ENCODE measurements around the gene SART3. TPM values are rescaled to one million over a fixed set of nuclear protein-coding genes. Genes with fewer than 3 reads are reported as not detected.
"Not testable (repeated sequence)": the region's sequence is repeated elsewhere in the genome, so short reads cannot be mapped to it uniquely, and the experiment has no call there.

SART3 gene
- polyA plus RNA-seq, 4 donors: 49.4 to 67.8 (median 56.7) TPM

DNA sequence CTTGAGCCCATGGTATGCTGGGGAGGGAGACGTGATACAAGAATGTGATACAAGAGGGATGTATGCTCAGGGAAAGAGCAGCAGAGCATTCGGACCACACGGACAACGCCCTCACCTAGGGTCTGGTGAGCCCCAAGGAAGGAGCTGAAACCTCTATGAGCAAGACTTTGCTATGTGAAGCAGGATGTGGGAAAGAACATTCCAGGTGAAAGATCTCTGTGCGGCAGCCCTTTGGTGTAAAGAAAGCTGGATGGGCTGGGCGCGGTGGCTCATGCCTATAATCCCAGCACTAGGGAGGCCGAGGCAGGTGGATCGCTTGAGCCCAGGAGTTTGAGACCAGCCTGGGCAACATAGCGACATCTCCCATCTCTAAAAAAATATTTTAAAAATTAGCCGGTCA lies 62.8 kb downstream of the SART3 start:
- DNase-seq (ENCODE audit: low read depth in 4 of 4, low spot score in 3 of 4): no peak

DNA sequence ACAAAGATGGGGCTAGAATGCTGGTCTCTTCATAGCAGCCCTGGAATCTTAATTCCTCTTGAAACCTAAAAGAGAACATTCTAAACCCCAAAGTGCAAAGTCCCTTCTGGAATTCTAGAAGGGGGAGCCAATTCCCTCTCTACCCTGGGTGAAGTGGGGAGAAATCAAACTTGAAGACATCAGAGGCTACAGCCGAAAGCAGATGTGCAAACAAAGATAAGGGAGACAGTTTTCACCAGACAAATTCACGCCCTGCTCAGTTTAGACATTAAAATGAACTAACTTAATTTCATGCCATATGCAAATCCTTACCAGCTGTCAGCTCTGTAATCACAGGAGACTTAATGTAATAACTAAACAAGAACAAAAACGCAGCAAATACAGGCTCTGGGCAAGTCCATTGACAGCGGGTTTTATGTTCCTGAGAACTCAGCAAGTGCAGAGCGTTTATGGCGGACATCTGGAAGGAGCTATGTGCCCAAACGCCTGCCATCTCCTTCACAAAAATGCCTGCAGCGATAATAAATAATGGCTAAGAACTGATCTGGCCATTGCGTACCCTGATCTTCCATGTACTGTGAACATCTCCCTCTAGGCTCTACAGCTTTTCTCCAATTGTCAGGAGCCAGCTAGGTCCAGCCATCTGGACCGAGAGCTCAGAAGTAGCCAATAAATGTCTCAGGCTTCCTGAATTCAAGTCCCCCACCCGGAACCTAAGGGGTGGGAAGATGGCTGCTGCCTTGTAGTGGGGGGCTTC lies 65.0 kb downstream of the SART3 start:
- no peak for DNase-seq (ENCODE audit: low read depth in 4 of 4, low spot score in 3 of 4)

DNA sequence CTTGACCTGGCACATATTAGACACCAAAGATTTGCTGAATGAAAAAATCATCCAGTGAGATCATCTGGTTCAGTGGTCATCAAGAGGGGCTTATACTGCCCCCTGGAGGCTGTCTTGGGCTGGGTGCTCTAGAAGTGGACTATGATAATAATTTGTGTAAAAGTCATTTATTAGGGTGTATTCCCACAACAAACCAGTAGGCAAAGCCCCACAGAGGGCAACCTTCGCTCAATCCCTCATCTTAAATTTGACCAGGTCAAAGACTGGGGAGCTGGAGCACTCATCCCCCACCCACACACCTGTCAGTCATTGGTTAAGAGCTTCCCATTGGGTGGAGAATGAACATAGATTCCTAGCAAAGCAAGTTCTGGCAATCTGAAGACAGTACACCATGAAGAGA lies 65.9 kb downstream of the SART3 start:
- no peak for DNase-seq (ENCODE audit: low read depth in 4 of 4, low spot score in 3 of 4)

DNA sequence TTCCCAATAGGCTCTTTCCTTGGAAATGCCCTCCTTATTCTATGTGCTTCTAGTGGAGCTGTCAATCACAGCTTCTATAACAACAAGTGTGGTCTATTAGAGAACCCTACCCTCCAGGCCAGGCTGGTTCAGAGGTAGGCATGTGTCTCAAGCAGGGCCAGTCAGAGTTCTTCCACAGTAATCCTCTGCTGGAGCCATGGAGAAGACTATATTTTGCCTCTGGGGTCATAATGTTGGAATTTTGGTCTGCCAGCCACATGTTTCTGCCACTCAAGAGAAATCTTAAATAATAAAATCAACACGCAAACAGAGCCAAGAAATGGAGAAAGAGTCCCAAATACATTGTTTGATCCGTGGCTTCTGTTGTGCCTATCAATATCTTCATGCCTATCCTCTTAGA lies 69.7 kb downstream of the SART3 start:
- DNase-seq (ENCODE audit: low read depth in 4 of 4, low spot score in 3 of 4): no peak

DNA sequence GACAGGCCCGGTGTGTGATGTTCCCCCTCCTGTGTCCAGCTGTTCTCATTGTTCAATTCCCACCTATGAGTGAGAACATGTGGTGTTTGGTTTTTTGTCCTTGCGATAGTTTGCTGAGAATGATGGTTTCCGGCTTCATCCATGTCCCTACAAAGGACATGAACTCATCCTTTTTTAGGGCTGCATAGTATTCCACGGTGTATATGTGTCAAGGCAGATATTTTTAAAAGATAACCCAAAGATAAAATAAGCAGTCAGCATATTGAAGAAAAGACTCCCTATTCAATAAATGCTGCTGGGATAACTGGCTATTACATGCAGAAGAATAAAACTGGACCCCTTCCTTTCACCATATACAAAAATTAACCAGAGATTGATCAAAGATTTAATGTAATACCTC lies 73.9 kb downstream of the SART3 start:
- DNase-seq (ENCODE audit: low read depth in 4 of 4, low spot score in 3 of 4): not testable (repeated sequence)

DNA sequence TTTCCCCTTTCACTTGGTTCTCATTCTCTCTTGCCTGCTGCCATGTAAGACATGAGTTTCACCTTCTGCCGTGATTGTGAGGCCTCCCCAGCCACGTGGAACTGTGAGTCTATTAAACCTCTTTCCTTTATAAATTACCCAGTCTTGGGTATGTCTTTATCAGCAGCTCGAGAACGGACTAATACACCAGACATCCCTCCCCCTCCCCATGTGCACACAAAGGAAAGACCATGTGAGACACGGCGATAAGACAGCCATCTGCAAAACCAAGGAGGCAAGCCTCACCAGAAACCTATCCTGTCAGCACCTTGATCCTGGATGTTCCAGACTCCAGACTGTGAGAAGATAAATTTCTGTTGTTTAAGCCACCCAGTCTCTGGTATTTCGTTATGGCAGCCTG lies 75.6 kb downstream of the SART3 start:
- DNase-seq (ENCODE audit: low read depth in 4 of 4, low spot score in 3 of 4): not testable (repeated sequence)

DNA sequence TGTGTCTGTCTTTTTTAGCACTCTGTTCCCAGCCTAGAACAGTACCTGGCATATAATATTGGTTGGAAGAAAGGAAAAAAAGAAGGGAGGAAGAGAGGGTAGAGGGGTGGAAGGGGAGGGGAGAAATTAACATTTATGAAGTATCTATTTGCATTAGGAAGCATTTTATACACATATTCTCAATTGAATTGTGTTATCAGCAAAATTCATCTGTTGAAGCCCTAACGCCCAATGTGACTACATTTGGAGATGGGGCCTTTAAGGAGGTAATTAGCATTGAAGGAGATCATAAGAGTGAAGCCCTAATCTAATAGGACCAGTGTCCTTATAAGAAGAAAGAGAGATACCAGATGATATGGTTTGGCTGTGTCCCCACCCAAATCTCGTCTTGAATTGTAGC lies 76.1 kb downstream of the SART3 start:
- DNase-seq (ENCODE audit: low read depth in 4 of 4, low spot score in 3 of 4): no peak

DNA sequence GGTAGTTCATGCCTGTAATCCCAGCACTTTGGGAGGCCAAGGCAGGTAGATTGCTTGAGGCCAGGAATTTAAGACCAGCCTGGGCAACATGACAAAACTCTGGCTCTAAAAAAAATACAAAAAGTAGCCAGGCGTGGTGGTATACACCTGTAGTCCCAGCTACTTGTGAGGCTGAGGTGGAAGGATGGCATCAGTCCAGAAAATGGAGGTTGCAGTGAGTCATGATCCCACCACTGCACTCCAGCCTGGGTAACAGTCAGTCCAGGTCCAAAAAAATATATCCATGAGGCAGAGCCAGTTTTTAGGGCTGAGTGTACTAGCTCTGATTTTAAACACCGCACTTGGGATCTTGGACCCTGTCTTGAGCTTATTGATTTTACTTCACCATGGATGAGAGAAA lies 76.5 kb downstream of the SART3 start:
- DNase-seq (ENCODE audit: low read depth in 4 of 4, low spot score in 3 of 4): no peak

DNA sequence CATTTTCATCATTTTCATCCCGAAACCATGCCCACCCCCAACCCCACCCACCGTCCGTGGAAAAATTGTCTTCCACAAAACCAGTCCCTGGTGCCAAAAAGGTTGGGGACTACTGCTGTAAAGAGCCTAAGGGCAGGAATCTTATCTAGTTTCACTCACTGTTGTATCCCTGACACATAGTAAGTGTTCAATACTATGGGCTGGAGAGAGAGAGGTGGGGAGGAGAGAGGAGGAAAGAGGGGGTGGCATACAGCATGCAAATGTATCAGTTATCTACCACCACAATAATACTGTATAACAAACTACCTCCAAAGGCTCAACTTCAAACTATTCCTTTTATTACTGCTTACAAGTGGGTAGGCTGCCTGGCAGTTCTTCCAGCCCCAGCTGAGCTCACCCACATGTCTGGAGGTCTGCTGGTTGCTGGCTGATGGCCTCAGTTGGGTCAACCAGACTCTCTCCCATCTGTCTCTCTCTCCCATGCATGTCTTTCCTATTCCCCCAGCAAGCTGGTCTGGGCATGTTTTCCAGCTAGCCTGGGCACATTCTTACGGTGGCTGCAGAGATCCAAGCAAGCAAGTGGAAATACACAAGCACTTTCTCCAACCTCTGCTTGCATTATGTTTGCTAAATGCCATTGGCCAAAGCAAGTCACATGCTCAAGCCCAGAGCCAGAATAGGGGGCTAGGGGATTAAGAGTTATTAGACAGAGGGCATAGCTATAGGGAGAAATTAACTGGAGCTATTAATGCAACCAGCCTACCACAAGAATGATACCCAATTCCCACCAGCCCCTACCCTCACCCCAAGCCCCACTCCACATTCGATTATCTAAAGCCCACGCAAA lies 77.5 kb downstream of the SART3 start:
- no peak for DNase-seq (ENCODE audit: low read depth in 4 of 4, low spot score in 3 of 4)

DNA sequence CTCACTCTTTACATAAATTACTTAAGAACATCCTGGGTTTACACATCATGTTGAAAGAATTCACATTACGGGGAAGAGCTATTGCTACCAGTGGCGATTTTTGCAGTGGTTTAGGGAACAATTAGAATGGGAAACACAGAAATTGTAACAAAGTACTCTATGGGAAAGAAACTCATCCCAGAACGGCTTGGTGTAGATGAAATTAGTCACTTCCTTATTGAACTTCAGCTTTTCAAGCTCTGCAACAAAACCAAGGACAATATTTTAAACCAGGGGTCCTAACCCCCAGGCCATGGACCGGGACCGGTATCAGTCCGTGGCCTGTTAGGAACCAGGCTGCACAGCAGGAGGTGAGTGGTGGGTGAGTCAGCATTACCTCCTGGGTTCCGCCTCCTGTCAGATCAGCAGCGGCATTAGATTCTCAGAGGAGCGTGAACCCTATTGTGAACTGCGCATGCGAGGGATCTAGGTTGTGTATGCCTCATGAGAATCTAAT lies 78.2 kb downstream of the SART3 start:
- DNase-seq (ENCODE audit: low read depth in 4 of 4, low spot score in 3 of 4): no peak

DNA sequence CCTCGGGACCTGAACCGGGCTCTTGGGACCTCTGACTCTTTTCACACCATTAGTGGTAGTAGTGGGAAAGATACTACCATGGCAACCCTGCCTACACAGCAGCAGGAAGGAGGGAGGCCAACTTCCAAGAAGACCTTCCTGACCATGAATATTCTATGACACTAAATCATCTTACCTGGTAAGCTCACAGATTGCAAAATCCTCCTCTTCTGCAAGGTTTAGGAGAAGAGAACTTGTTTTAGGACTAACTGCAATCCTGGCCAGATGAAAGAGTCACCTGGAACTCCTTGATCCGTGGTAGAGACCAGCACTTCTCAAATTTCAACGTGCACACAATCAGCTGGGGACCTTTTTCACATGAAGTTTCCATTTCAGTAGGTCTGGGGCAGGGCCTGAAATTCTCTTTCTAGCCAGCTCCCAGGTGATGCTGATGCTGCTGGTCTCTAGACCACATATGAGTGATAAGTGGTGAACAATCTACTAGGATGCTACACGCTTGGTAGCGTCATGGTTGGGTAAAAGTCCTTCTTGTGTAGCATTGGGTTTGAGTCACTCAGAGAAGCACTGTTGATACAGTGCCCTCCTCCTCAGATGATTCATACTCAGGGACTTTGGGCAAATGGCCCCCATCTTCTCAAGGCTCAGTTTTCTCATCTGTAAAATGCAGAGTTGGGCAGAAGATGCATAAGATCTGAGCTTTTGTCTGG lies 81.5 kb downstream of the SART3 start:
- no peak for DNase-seq (ENCODE audit: low read depth in 4 of 4, low spot score in 3 of 4)

DNA sequence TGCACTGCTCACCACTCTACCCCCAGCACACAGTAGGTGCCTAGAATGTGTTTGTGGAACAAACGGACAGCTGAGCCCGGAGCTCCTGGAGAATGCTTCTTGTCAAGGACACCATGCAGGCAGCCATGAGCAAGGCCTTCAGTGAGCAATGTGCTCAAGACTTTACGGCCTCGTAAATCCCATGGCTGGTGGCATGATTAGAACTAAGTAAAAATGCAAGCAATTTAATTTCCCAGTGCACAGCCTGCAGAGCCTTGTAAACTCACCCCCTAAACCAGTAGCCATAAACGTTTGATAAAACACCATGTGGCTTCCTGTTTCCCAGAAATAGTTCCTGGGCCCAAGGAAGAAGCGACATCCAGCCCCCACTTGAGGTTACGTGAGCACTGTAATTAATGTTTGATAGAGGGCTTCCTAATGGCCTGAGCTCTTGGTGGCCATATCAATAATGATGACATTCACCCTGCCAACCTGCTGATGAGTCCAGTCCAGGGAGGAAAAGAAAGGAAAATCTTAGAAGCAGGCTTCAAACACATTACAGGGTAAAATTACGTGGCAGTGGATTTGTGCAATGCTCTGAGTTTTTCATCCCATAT lies 82.3 kb downstream of the SART3 start:
- DNase-seq (ENCODE audit: low read depth in 4 of 4, low spot score in 3 of 4): no peak

DNA sequence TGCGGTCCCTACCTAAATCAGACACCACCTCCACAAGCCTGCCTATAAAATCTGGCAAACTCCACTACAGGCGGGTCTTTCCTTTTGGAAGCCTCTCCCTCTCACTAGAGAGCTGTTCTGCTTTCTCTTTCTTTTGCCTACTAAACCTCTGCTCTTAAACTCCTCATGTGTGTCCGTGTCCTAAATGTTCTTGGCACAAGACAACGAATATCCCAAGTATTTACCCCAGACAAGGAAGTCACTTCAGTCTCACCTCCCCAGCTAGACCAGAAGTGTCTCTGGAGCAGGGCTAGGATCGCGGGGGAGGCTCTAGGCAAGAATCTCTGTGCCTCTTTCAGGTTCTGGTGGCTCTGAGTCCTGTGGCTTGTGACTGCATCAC lies 83.1 kb downstream of the SART3 start:
- no peak for DNase-seq (ENCODE audit: low read depth in 4 of 4, low spot score in 3 of 4)

DNA sequence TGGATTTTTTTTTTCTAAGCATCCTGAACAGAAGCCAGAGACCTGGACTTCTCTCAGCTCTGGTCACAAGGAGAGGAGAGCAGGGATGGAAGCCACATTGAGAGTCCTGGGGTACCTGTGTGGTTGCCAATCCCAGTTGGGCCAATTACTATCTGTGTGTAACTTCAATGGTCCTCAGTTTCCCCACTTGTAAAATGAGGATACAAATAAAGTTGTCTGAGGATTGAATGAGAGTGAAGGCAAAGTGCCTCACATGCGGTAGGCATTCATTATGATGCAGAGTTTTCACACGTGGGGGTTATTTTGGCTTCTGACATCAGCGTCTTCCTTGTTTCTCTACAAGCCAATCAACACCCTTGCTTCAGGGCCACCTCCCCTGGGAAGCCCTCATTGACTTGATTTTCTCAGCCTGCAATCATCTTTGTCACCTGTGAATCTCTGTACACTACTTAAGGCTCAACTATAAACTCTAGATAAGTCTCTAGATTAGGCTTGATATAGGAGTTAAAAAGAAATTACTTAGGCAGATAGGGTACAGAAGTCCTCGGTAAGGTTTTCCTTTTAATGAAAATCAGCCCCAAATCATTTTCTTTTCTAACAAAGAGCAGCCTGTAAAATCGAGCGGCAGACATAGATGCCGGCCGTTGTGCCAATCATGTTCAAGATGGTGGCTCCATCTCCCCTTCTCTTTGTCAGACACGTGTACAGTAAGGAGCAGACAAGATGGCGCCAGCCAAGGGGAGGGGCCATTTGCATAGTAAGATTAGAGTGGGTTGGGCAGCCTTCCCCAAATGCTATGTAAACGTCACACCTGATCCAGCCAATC lies 83.7 kb downstream of the SART3 start:
- no peak for DNase-seq (ENCODE audit: low read depth in 4 of 4, low spot score in 3 of 4)

DNA sequence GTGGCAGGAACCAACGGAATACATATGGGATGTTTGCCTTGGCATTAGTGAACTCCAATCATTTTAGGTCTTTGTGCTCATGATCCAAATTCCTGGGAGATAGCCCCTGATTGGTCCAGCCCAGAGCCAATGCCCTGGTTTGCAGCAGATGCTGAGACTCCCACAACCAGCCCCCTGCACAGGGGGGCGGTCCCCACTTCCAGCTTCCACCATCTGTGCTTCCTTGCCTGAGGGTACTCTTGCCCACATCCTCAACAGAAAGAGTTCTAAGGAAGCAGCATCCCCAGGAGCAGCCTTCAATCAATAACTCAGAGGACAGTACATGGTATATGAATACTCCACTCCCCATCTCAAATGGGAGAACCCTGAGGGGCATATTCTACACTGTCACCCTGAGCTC lies 85.6 kb downstream of the SART3 start:
- no peak for DNase-seq (ENCODE audit: low read depth in 4 of 4, low spot score in 3 of 4)

DNA sequence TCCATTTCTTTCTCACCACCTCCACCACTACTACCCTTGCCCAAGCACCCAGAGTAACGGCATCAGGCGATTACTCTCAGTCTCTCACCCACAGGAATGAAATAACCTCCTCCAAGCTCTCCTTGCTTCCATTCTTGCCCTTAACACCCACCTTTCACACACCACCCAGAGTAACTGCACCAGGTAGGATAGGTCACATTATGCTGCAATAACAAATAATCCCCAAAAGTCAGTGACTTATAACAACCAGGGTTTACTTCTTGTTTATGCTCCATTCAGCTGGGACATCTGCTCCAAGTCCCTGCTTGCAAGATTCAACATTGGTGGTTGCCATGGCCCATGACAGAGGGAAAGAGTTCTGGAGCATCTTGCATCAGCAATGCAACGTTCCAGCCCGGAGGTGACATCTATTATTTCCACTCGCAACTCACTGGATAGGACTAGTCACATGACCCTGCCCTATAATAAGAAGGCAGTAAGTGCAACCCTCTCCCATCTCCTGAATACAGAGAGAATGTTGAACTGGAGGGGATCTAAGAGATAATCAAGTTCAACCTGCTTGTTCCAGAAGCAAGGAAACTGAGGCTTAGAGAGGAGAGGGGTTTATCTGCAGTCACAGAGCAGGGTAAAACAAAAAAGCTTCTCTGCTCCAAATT lies 87.4 kb downstream of the SART3 start:
- no peak for DNase-seq (ENCODE audit: low read depth in 4 of 4, low spot score in 3 of 4)
